HepG2 (cell line): ENCODE measurements around the gene ANKZF1. TPM values are rescaled to one million over a fixed set of nuclear protein-coding genes. Genes with fewer than 3 reads are reported as not detected.

Source experiments
- ELF4 ChIP-seq: sonication (generic); formaldehyde crosslinking; IDR thresholded peaks from 2 replicates; pipeline ENCODE4 v1.5.0; 2020; ENCODE audit warnings: missing genetic modification reagents, mild to moderate bottlenecking, moderate library complexity, borderline replicate concordance
- ETS1 ChIP-seq: sonication (generic); formaldehyde crosslinking; IDR thresholded peaks from 2 replicates; pipeline ENCODE4 v1.4.0; 2020; ENCODE audit warnings: missing genetic modification reagents
- FOXM1 ChIP-seq: sonication (generic); formaldehyde crosslinking; IDR thresholded peaks from 2 replicates; pipeline ENCODE4 v1.5.0; 2020; ENCODE audit warnings: missing genetic modification reagents
- GLMP ChIP-seq: sonication (generic); formaldehyde crosslinking; IDR thresholded peaks from 2 replicates; pipeline ENCODE4 v1.9.0; 2021; ENCODE audit warnings: missing genetic modification reagents, mild to moderate bottlenecking, borderline replicate concordance
- GPN1 ChIP-seq: sonication (generic); formaldehyde crosslinking; IDR thresholded peaks from 2 replicates; pipeline ENCODE4 v1.5.1; 2020; ENCODE audit warnings: missing genetic modification reagents, borderline replicate concordance
- ISX ChIP-seq: sonication (generic); formaldehyde crosslinking; conservative IDR thresholded peaks from 2 replicates; pipeline ENCODE4 v1.5.0; 2020; ENCODE audit warnings: missing genetic modification reagents
- KMT2B ChIP-seq: IDR thresholded peaks from 2 replicates; pipeline ENCODE4 v1.6.1; 2016; ENCODE audit warnings: missing genetic modification reagents, missing compliant biosample characterization
- MIXL1 ChIP-seq: IDR thresholded peaks from 2 replicates; pipeline ENCODE4 v1.6.1; 2016
- MXI1 ChIP-seq: IDR thresholded peaks from 3 replicates; pipeline ENCODE4 v1.6.1; 2012; ENCODE audit warnings: low read depth, low read length, inconsistent platforms, borderline replicate concordance
- SOX6 ChIP-seq, 2 experiments: fragments of 450-650 bp in 1 of 2; sonication (generic) in 1 of 2; formaldehyde crosslinking in 1 of 2; IDR thresholded peaks; 2 replicates each; pipeline versions ENCODE4 v1.4.0 to v1.6.1; 2017 to 2020; ENCODE audit warnings: antibody characterized with exemption in 1 of 2, mild to moderate bottlenecking in 1 of 2, missing genetic modification reagents in 1 of 2
- TRAFD1 ChIP-seq: sonication (generic); formaldehyde crosslinking; IDR thresholded peaks from 2 replicates; pipeline ENCODE4 v1.5.1; 2020; ENCODE audit warnings: missing genetic modification reagents, mild to moderate bottlenecking, borderline replicate concordance
- YEATS4 ChIP-seq: sonication (generic); formaldehyde crosslinking; IDR thresholded peaks from 2 replicates; pipeline ENCODE4 v1.4.0; 2020; ENCODE audit warnings: missing genetic modification reagents, borderline replicate concordance
- ZBTB14 ChIP-seq: sonication (generic); formaldehyde crosslinking; IDR thresholded peaks from 2 replicates; pipeline ENCODE4 v1.4.0; 2020; ENCODE audit warnings: missing genetic modification reagents
- ZFP1 ChIP-seq: IDR thresholded peaks from 2 replicates; pipeline ENCODE4 v1.6.1; 2016
- ZFP36L1 ChIP-seq: sonication (generic); formaldehyde crosslinking; IDR thresholded peaks from 2 replicates; pipeline ENCODE4 v1.8.0; 2022; ENCODE audit warnings: mild to moderate bottlenecking, missing genetic modification reagents, moderate library complexity
- ZNF343 ChIP-seq: sonication (generic); formaldehyde crosslinking; IDR thresholded peaks from 2 replicates; pipeline ENCODE4 v1.4.0; 2020; ENCODE audit warnings: mild to moderate bottlenecking, missing genetic modification reagents
- ZNF652 ChIP-seq: IDR thresholded peaks from 2 replicates; pipeline ENCODE4 v1.6.1; 2016; ENCODE audit warnings: low read depth, borderline replicate concordance
- ZNF672 ChIP-seq: sonication (generic); formaldehyde crosslinking; IDR thresholded peaks from 2 replicates; pipeline ENCODE4 v1.8.1; 2022; ENCODE audit warnings: missing genetic modification reagents
- ZNF691 ChIP-seq: sonication (generic); formaldehyde crosslinking; IDR thresholded peaks from 2 replicates; pipeline ENCODE4 v1.4.0; 2020; ENCODE audit warnings: missing genetic modification reagents, low read depth, mild to moderate bottlenecking, borderline replicate concordance
- ZNF773 ChIP-seq: sonication (generic); formaldehyde crosslinking; IDR thresholded peaks from 2 replicates; pipeline ENCODE4 v1.4.0; 2020; ENCODE audit warnings: missing genetic modification reagents, borderline replicate concordance
- polyA plus RNA-seq, 8 experiments: library from polyadenylated mRNA; depleted of rRNA in 3 of 8; stranded (reverse) in 7 of 8; unstranded in 1 of 8; fragments of >200 nt; fragmentation: Illumina TruSeq in 4 of 8; extraction: Trizol in 4 of 8; gene quantifications; 2 replicates each; pipeline versions ENCODE4 v1.2.1 to v1.2.3, GENCODE V29; 2011 to 2016; ENCODE audit warnings: low read depth in 4 of 8, missing spikeins in 1 of 8, mixed read lengths in 1 of 8; ENCODE audit not compliant: insufficient read depth in 1 of 8
- total RNA-seq, 5 experiments: library from RNA; depleted of rRNA; stranded (reverse); fragments of >200 nt; fragmentation: Illumina TruSeq; extraction: Trizol; gene quantifications; 2 replicates each; pipeline ENCODE4 v1.2.3, GENCODE V29; 2016; ENCODE audit warnings: low read depth in 1 of 5
- TF ChIP-seq, protein P1 (sequence below): sonication (generic); formaldehyde crosslinking; IDR thresholded peaks from 2 replicates; pipeline ENCODE4 v1.5.0; 2020; ENCODE audit warnings: mild to moderate bottlenecking, missing genetic modification reagents

The ANKZF1 gene
- total and polyA plus RNA-seq, 2 of the 13 experiments (the other 11 are each of a cell fraction or from before 2014, with no cell fraction given), result 25.3 to 128 TPM

DNA sequence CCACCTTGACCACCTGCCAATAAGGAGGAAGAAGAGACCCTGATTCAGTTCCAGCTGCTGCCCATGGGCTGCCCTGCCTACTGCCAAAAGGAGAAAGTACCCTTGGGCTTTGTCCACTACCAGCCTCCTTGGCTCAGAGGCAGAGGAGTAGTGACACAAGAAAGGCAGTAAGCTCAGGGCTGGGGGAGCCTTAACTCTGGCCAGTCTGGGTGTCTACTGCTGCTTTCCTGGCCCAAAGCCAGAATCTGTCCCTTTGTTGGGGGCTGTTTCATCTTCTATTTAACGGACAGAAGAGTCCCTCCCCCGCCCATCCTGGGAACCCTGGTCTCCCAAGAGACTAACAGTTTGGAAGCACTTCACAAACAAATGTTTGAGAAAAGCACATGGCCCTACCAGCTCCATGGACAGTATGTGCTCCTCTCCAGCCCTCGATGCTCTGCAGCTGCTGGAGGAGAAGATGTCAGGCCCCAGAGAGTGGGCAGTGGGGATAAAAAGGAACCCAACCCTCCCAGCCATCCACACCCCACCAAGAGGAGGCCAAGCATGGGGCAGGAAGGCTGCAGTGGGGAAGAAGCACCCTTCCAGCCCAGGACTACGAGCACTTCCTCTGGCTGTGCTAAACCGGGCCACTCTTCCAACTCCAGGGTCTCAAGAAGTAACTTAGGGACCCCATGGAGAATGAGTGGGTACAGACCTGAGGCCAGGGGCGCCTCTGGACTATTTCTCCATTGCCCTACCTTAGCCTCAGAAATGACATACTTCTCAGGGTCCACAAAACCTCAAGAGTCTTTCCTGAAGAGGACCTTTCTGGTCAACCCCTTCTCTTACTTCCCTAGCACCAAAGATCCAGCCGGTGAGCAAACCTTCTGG, 1.3 kb upstream of the ANKZF1 start (continued):
- TF ChIP-seq ETS1 (CRISPR knock-in tag) (no peak), ZNF343 (CRISPR knock-in tag) (0 out of 2 replicates have a peak, but pooled peaks have one; percentile 11), ZFP1 (CRISPR knock-in tag) (no peak), ZNF672 (CRISPR knock-in tag) (no peak), FOXM1 (CRISPR knock-in tag) (no peak), ZNF773 (no peak), ZFP36L1 (CRISPR knock-in tag) (no peak), ISX (CRISPR knock-in tag) (no peak), MIXL1 (CRISPR knock-in tag) (no peak), ZBTB14 (0 out of 2 replicates have a peak, but pooled peaks have one; percentile 16), YEATS4 (CRISPR knock-in tag) (no peak), ELF4 (CRISPR knock-in tag) (no peak), KMT2B (CRISPR knock-in tag) (0 out of 2 replicates have a peak, but pooled peaks have one; percentile 38), SOX6 (IDR thresholded peaks at IDR 0.05) (no peak), SOX6 (CRISPR knock-in tag; IDR thresholded peaks at IDR 0.05) (no peak), GPN1 (no peak), MXI1 (no peak), ZNF691 (CRISPR knock-in tag) (no peak), ZNF652 (CRISPR knock-in tag) (no peak), TRAFD1 (CRISPR knock-in tag) (no peak), GLMP (CRISPR knock-in tag) (no peak)
- TF ChIP-seq, protein P1, sequence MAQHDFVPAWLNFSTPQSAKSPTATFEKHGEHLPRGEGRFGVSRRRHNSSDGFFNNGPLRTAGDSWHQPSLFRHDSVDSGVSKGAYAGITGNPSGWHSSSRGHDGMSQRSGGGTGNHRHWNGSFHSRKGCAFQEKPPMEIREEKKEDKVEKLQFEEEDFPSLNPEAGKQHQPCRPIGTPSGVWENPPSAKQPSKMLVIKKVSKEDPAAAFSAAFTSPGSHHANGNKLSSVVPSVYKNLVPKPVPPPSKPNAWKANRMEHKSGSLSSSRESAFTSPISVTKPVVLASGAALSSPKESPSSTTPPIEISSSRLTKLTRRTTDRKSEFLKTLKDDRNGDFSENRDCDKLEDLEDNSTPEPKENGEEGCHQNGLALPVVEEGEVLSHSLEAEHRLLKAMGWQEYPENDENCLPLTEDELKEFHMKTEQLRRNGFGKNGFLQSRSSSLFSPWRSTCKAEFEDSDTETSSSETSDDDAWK (CRISPR knock-in tag), result no peak
